ENCODE results near the gene HIPK2.
"Not testable (repeated sequence)": the region's sequence is repeated elsewhere in the genome, so short reads cannot be mapped to it uniquely, and the experiment has no call there.

HIPK2 gene

DNA sequence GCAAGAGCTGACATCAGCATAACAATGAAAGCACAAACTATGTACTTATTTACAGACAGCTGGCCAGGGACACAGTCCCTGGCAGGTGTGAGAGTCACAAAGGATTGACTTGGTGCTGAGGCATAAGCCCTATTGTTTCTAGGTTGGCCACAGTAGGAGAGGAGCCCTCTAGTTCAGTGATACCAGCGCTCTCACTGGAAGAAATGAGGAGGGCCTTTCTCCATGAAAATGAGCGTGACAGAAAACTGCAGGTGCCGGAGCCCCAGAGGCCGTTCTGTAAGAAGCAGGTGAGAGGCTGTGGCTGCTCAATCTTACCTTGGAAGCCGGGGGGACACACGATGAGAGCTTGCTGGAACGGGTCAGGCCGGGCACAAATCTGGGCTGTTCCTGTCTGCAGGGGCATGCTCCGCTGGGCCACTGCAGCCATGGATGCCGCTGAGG is 163.8 kb downstream of the HIPK2 start:
- DNase-seq = no peak

DNA sequence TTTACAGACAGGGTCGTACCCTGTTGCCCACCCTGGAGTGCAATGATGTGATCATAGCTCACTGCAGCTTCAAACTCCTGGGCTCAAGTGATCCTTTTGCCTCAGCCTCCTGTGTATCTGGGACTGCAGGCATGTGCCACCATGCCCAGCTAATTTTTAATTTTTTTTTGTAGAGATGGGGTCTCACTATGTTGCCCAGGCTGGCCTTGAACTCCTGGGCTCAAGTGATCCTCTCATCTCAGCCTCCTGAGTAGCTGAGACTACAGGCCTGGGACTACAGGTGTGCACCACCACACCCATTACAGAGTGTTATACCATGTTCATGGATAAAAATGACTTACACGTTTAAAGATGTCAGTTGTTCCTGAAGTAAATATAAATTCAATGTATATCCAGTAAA is 166.2 kb downstream of the HIPK2 start:
- DNase-seq = not testable (repeated sequence)

DNA sequence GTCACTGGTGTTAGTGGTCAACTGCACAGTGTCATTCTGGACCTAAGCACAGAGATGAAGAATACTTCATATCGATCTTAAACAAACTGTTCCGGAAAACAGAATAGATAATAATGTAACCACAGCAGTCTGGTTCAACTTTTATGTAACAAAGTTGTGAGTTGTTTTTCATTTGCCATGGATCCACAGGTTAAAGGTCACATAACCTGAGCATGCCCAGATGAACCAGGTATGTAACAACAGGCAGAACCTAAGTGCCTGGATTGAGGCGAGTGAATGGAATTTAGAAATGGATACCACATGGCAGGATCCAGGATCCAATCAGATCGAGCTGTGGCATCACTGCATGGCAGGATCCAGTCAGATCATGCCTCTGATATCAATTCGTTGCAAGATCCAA is 167.2 kb downstream of the HIPK2 start:
- no peak for DNase-seq

DNA sequence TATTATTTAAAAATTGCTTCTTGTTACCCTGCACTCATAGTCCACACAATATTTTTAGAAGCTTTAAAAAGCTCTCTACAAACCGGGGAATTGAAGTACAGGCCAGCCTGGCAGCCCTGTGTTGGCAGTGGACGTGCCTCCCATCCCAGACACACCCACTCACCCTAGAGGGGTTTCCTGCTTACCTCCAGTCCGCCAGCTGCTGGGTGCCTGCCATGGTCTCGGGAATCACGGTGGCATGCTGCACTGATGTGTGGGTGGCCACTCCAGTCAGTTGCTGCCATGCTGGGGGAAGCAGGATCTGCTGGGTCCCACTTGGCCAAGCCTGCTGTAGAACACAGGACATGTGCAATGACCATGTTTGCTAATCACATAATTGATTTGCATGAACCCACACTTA is 173.9 kb downstream of the HIPK2 start:
- no peak for DNase-seq

DNA sequence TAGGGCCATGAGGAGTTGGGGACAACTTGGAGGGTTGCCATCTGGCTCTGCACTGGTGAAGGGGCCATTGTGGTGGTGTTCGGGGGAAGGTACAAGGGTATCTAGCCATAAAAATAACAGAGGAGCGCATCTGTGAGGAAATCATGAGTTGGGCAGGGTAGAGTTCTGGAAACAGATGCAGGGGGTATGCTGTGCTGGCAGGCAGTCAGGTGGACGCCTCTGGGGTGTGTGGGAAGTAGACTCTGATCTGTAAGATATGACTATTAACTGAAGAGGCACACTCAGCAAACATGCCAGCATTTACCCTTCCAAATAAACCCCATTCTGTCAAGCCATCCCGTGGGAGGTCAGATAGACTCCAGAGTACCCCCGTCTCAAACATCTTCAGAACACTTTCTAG is 174.5 kb downstream of the HIPK2 start:
- no peak for DNase-seq

DNA sequence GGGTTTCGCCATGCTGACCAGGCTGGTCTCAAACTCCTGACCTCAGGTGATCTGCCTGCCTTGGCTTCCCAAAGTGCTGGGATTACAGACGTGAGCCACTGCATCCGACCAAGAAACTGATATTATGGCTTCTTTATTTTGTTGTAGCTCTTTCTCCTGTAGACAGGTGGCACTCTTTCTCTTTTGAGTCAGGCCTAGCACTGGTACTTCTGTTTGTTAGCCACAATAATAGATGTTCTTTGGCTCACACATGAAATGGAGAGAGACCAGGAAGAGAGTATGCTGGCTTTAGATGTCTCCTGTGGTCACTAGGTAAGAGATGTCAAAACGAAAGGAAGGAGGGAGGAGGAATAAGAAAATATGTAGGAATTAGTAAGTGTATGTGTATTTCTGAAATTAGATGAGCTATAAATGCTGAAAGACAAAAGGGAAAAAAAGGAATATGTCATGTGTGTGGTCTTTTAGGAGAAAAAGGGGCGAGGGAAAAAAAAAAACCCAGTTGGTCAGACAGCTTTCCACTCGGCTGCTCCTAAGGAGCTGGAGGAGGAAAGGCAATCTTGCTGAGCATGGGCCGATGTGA is 175.6 kb downstream of the HIPK2 start:
- DNase-seq = no peak

DNA sequence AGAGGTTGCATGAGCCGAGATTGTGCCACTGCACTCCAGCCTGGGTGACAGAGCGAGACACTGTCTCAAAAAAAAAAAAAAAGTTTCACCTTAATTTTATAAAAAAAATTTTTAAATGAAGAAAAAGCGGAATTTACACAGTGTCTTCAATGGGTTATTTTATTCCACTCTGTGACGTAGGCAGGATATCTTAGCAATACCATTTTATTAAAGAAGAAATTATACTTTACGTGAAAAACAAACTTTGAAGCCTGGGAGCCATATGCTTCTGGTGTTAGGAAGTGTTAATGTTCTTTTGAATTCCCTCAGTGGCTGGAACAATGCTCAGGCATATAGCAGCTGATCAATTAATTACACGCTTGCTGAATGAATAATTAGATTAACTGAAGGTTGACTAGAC is 176.6 kb downstream of the HIPK2 start:
- DNase-seq = no peak

DNA sequence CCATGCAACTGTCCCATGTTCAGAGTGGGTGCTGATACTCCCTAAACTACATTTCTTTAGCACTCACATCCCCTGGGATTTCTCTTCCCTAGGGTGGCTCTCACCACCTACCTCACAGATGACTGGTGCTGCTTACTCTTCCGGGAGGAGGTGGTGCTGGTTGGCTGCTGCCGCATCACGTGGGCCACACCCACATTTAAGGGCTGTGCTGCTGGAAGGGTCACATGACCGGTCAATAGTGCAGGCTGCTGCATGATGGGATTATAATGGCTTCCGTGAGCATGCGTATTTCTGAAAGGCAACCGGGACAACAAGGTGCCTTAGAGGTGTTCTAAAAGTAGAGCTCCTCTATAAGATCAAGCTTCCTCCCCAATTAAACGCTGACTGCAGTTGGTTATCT is 177.5 kb downstream of the HIPK2 start:
- no peak for DNase-seq

DNA sequence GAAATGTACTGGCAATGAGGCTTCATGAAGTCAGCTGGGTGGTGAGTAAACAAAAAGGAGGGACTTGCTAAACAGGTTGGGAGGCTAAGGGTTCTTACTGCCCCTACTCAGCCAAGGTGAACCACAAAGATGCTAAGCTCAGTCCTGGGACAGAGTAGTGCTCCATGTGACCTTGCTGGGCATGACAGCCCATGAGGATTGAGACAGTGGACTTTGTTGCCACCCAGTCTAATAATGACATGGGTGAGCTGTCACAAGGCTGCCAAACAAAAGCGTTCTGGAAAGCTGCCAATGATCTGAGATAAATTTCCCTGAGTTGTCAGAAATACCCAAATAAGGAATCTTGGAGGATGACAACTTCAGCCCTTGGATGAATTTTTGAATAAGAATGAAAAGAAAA is 179.2 kb downstream of the HIPK2 start:
- DNase-seq = no peak

DNA sequence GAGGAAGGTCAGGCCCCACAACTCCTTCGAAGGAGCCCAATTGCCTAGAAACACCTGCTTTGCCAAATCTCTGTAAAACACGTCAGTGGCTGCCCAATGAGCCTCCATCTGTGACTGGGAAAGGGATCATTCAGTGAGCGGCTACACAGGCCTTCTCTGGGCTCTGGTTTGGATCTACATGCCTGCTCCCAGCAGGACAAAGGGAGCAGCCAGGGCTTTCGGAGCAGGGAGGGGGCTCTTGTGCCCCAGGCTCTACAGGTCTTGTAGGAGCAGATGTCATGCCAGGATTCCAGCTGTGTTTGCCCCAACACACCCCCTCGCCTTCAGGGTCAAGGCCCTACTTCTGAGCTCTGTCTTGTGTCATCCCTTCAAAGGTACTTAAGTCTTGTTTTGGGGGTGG is 180.8 kb downstream of the HIPK2 start:
- DNase-seq = no peak

DNA sequence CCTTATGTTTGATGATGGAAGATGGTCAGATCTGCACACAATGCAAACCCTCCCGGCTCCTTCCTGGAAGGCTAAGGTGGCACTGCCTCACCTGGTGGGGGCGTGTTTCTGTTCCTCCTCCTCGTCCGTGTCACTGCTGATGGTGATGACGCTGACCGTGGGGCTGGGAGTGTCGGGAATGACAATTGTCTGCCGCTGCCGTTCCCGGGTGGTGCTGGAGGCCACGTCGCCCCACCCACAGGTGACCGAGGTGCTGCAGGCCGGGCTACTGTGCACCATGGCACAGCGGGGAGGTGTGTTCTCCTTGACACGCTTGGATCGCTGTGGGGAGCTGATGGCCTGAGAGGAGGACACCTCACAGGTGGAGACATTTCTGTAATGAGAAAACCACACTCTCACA is 181.2 kb downstream of the HIPK2 start:
- no peak for DNase-seq

DNA sequence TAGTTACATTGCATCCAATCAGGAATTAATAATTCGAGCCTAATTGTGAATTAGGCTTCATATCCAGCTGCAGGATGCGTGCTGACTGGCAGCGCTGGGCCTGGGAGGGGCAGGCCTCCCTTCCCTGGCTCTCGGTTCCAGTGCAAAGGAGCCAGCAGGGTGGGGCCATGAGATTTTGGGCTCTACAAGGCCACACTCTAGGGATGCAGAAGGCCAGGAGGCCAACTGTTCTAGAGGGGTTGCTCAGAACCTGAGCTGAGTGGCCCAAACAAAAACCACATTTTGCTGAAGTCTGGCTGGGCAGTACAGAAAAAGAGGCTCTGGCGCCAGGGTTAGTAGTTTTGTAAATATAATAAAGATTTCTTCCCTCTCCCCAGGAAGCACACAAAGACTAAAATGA is 182.0 kb downstream of the HIPK2 start:
- DNase-seq = no peak

DNA sequence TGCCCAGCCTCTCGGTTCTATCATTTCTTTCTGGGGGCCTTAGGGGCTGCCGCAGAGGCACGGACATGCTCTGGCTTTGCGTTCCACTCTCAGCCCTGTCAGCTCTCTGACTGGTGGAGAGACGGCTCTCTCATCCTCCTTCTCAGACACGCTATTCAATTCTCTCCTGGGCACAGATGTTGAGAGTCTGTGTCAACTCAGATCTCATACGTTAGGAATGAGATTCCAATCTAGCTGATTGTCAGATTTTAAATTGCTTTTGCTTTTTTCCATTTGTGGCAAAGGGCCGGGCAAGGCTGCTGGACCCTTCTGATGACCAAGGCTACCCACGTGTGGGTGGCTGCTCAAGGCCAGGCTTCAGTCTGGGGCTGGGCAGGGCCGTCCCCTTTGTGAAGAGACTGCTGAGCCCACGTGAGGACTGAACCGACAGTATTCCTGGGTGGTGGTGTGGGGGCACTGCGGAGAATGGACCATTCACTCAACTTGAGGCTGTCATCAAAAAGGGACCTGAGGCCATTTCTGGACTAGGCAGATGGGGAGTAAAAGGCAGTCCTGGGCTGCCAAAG is 182.8 kb downstream of the HIPK2 start:
- no peak for DNase-seq

DNA sequence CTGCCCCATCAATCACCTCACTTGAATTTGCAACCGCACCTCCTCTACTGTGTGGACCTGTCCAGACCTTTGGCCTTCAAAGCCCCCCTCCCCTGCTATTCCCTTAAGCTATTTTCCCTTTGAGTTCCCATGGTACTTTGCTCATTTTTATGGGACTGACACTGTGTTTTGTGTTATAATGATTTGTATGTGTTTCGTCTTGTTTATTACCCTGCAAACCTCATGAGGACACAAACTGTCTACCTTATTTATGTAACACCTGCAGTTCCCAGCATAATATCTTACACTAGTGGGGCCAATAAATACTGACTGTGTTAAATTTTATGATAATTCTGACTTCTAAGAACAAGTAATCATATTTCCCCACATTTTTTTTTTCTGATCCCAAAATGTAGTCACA is 183.7 kb downstream of the HIPK2 start:
- DNase-seq = no peak

DNA sequence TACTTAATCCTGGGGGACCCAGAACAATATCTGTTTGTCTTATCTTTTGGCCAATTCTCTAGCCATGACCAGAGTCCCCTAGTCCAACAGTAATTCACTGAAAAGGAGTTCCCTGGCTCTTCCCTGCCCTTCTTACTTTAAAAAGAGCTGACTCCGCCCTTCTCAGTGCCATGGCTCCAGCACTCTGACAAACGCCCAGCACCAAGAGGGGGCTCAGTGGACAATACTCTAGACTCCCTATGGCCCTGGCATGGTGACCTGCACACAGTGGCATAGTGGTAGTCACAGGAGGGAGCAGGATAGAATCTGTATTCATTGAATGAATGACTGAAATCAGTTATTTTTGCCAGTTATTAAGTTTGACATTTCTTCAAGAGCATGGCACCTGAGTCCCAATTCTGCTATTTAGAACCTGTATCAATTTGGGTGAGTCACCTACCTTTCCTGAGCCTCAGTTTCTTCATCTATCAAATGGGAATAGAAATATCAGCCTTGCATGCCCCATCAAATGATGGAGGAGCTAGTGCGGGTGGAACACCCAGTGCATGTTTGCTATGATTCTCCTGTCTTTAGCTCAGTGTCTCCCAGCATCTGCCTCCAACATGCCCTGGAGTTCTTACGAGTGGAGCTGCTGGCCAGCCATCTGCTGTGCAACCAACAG is 184.9 kb downstream of the HIPK2 start:
- DNase-seq = no peak

DNA sequence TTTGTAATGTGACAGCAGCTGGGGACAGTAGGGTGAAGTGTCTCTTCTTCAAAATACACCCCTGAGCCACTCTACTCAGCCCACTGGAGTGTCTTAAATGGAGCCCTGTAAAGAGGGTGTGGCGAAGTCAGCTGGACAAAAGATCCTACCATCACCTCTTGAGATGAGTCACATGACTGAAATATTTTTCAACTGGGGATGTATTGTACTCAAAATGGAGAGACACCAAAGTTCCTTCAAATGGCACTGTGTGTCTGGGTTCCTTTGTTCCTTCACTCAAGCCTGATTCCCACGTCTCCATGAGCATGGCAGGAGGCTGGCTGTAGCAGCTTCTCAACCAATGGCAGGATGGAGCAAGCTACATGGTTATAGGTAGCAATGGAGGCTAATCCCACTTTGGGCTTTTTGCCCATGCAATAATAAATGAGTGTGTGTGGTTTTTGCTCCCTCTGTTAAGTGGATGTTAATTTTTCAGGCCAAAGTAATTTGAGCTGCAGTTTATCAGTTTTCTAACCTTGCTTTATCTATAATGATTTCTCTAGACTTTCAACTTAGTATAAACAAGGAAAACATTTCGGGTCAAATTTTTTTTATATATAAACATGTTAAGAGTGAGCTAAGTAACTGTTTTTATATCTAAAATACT is 186.1 kb downstream of the HIPK2 start:
- DNase-seq = no peak

DNA sequence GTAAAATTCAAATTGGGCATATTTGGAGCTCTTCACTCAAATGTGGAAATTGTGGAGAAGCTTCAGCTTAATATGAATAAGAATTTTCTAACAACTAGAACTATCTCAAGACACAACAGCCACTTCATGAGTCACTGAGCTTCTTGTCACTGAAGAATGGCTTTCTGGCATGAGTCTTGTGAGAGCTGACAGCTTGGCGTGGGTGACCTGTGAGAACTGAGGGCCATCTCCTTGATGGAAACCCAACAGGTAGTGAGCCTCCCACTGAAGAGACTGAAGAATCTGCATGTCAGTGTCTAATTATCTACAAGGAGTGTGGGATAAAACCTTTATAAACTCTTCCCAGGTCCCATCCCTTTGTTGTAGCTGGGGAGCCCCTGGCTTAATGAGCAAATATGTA is 188.3 kb downstream of the HIPK2 start:
- DNase-seq = no peak

DNA sequence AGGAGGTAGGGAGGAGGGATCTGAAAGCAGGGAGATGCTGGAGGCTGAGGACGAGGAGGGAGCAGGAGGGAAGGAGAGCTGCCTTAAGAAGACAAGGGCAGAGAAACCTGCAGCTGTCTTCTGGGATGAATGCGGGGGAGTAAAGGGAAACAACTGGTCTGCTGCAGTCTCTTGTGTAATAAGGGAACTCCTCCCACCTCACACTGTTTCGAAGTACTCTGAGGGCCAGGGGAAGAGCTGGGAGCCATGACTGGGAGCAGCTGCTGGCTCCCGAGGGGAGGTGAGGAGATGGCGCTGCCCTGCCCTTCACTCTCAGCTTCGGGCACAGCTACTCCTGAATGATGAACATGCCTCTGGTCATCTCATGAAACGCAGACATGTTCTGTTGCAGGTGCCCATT is 189.2 kb downstream of the HIPK2 start:
- no peak for DNase-seq

DNA sequence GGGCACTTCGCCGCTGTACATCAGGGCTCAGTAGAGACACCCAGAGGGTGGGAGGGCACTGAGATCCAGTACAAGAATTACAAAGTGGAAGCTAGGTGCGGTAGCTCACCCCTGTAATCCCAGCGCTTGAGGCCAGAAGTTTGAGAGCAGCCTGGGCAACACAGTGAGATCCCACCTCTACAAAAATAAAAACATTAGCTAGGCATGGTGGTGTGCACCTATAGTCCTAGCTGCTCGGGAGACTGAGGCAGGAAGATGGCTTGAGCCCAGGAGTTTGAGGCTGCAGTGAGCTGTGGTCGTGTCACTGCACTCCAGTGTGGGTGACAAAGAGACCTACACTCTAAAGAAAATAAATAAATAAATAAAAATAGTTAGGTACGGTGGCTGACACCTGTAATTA is 190.3 kb downstream of the HIPK2 start:
- DNase-seq = no peak

DNA sequence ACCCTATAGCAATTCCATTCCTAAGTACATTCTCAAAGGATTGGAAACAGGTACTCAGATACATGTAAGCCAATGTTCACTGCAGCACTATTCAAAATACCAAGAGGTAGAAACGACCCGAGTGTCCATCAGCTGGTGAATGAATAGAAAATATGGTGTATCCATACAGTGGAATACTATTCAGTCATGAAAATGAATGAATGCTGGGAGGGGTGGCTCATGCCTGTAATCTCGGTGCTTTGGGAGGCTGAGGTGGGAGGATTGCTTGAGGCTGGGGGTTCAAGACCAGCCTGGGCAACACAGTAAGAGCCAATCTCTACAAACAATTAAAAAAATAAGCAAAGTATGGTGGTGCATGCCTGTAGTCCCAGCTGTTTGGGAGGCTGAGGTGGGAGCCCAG is 191.5 kb downstream of the HIPK2 start:
- no peak for DNase-seq

DNA sequence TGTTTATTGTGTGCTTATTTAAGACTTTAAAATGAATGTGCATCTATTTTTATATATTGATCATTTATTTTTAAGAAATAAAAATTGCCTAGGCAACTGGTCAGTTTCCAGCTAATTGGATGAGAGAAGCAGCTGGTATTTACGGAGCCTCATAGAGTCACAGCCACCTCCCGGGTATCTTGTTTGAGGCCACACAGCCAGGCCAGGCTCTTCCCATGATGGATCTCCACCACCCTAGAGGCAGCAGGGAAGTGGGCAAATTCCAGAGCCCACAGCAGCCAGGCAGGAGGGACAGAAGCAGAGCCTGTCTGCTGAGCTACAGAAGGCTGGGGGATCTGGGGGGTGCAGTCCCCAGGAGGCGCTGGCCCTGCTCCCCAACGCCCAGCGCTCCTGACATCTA is 192.8 kb downstream of the HIPK2 start:
- DNase-seq = no peak

DNA sequence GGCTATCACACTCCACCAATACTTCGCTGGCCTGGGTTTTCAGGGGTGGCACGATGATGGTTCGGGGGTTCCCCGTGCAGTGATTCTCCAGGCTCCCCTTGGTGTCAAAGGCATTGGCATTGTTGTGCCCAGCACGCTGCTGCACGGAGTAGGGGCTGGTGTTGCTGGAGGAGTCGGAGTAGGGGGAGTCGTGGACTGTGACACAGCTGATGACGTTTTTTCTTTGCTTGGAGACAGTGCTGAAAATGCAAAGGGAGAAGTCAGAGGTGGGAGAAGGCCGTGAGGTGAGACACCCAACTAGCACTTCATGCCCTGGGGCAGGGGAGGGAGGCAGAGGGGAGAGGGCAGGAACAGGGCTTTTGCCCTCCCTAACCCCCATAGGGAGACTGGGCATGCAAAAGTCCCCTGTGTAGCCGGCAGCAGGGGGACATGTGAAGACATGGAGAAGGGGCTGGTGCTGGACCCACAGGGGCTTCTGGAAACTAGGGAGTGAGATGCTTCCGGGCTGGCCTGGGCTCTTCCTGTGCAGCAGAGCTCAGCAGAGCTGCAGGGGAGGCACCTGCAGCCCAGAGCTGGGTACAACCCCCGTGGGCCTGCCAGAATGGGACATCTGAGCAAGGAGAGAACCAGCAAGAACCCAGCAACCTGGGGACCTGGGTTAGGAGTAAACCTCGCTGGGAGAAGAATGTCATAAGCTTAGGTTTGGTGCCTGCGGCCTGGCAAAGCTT is 193.8 kb downstream of the HIPK2 start:
- no peak for DNase-seq

DNA sequence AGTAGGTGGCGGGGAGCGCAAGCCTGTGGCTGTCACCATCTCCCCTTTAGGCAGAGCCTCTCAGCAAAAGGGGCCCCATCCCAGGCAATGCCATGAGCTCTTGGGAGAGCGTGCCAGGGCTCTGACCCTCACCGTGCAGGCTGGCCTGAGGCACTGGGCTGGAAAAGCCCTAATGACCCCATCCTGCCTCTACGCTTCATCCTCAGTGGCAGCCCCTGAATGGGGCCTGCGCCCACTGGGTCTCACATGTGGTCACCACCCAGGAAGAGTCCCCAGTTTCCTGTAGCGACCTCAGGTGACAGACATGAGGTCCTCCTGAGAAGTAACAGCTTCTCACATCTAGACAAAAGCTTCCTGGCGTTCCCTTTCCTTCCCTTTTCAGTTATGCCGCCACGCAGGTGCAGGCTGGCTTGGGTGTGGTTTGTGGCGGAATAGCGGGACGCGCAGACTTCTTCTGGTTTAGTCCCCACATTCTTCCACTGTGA is 195.1 kb downstream of the HIPK2 start:
- no peak for DNase-seq

Measured in stimulated activated CD4-positive, alpha-beta T cell treated with anti-CD3 and anti-CD28 coated beads, Interleukin-1b, Interleukin-23, amount 100 ng/mL, for 48 hours (primary cell).